T-cell (primary cell): Measurements from ENCODE around the gene ZBTB45. TPM values are rescaled to one million over a fixed set of nuclear protein-coding genes. Genes with fewer than 3 reads are reported as not detected.

Experiments
- ATAC-seq, 4 experiments: fragments of 200-7000 bp in 3 of 4; fragments of 150-1000 bp in 1 of 4; cut with Tn5 transposase; replicated peaks in 1 of 4; 1 replicate in 3 of 4; 2 replicates in 1 of 4; pipeline ENCODE4 v1.10.0; 2021; ENCODE audit warnings: moderate library complexity in 3 of 4, mild to moderate bottlenecking in 2 of 4, moderate number of reproducible peaks in 1 of 4
- CTCF ChIA-PET, 2 donors: fragments of 300-600 bp; sonication (Branson Sonifier 250); formaldehyde crosslinking; loops; one replicate each; lab custom pipeline; 2022; ENCODE audit warnings: antibody characterized with exemption in 2 of 2; lab: Charles Lee
- POLR2A ChIA-PET, 2 donors: fragments of 300-600 bp; sonication (Branson Sonifier 250); formaldehyde crosslinking; loops; one replicate each; lab custom pipeline; 2022; ENCODE audit warnings: antibody characterized with exemption in 2 of 2; lab: Charles Lee
- DNase-seq, 35 experiments: peaks; one replicate each; pipeline versions ENCODE4 v3.0.0 to v3.0.0-alpha.2; 2013 to 2023
- H3K27ac ChIP-seq: one replicate; pipeline ENCODE4 v1.5.1; 2013; ENCODE audit warnings: low read length
- H3K27me3 ChIP-seq, 2 experiments: replicated peaks in 1 of 2; 1 replicate in 1 of 2; 2 replicates in 1 of 2; pipeline versions ENCODE4 v1.6.1 to v1.7.0; 2013; ENCODE audit warnings: low read length in 1 of 2, mixed read lengths in 1 of 2; ENCODE audit not compliant: control insufficient read depth in 2 of 2, insufficient read depth in 2 of 2; ENCODE audit errors: extremely low read depth in 1 of 2
- H3K36me3 ChIP-seq, 2 donors: 1 replicate in 1 of 2; 2 replicates in 1 of 2; pipeline versions ENCODE4 v1.6.1 to v1.7.0; 2013; ENCODE audit warnings: low read length in 1 of 2; ENCODE audit not compliant: control insufficient read depth in 2 of 2, insufficient read depth in 1 of 2; ENCODE audit errors: extremely low read depth in 1 of 2
- H3K4me1 ChIP-seq, 2 experiments: 1 replicate in 1 of 2; 2 replicates in 1 of 2; pipeline versions ENCODE4 v1.6.1 to v1.7.0; 2013; ENCODE audit warnings: low read length in 2 of 2, mixed read lengths in 1 of 2; ENCODE audit not compliant: insufficient read depth in 2 of 2, control insufficient read depth in 1 of 2; ENCODE audit errors: extremely low read depth in 1 of 2
- H3K4me3 ChIP-seq, 2 donors: 1 replicate in 1 of 2; 2 replicates in 1 of 2; pipeline versions ENCODE4 v1.5.1 to v1.7.0; 2013; ENCODE audit warnings: mild to moderate bottlenecking in 2 of 2, low read length in 1 of 2, moderate library complexity in 1 of 2; ENCODE audit not compliant: control insufficient read depth in 1 of 2; ENCODE audit errors: extremely low read depth in 1 of 2
- H3K9me3 ChIP-seq: 2 replicates; pipeline ENCODE4 v1.7.0; 2013
- H3K27ac Mint-ChIP-seq, 2 donors: one replicate each; pipeline ENCODE4 v1.8.0; 2020 to 2021; ENCODE audit warnings: mild to moderate bottlenecking in 2 of 2, mixed read lengths in 2 of 2
- H3K27me3 Mint-ChIP-seq, 2 donors: one replicate each; pipeline ENCODE4 v1.8.0; 2021 to 2022; ENCODE audit warnings: mixed read lengths in 2 of 2
- H3K36me3 Mint-ChIP-seq: one replicate; pipeline ENCODE4 v1.8.0; 2021; ENCODE audit warnings: mixed read lengths
- H3K4me1 Mint-ChIP-seq, 3 donors: one replicate each; pipeline ENCODE4 v1.8.0; 2020 to 2022; ENCODE audit warnings: mixed read lengths in 3 of 3, mild to moderate bottlenecking in 1 of 3
- H3K4me3 Mint-ChIP-seq, 3 donors: one replicate each; pipeline ENCODE4 v1.8.0; 2020 to 2022; ENCODE audit warnings: mild to moderate bottlenecking in 3 of 3, mixed read lengths in 3 of 3, moderate library complexity in 3 of 3
- H3K9me3 Mint-ChIP-seq, 3 donors: one replicate each; pipeline ENCODE4 v1.8.0; 2020 to 2022; ENCODE audit warnings: mixed read lengths in 3 of 3
- WGBS: methylation state at CpG from one replicate; pipeline ENCODE4 v1.1.5; 2013; ENCODE audit warnings: missing lambda C conversion rate; ENCODE audit not compliant: insufficient coverage; 5-methylcytosine and 5-hydroxymethylcytosine counted together
- total RNA-seq, 35 experiments: library from RNA in 6 of 35; stranded (reverse) in 6 of 35; fragments of 120-200 nt in 1 of 35; gene quantifications; one replicate each; pipeline versions ENCODE4 v1.2.1 to v1.2.4 and lab custom pipeline; 2013 to 2026

The ZBTB45 gene
- total RNA-seq, 5 donors from 2014 or later (not counting 1 experiment from before 2014, with no cell fraction given) = 8.3 to 27.8 (median 24.5) TPM

GRCh38 chr19:58558623-58559274 is 39.1 kb upstream of the ZBTB45 start:
- Mint-ChIP-seq H3K36me3 (peaks cover 14% of the 10 kb centered on the region), H3K4me3 (peak overlapping the region; percentile 97 to 98 (median 97)), H3K4me1 (peaks cover 73 to 83% (median 78%) of the 10 kb centered on the region in 3 donors), H3K27me3 (no peaks in the 10 kb centered on the region), H3K27ac (peak overlapping the region; percentile 98), H3K9me3 (no peaks in the 10 kb centered on the region)
- Histone ChIP-seq H3K4me3 (peak overlapping the region; percentile 74 to 94), H3K4me1 (peaks cover 40 to 83% of the 10 kb centered on the region in 2 experiments), H3K27ac (peak overlapping the region; percentile 91), H3K9me3 (no peaks in the 10 kb centered on the region), H3K36me3 (peaks cover 0 to 16% of the 10 kb centered on the region in 2 donors), H3K27me3 (peaks cover 0 to 4% of the 10 kb centered on the region in 2 experiments)
- ChIA-PET POLR2A (interaction anchor here in 1 of 2 donors (1.0 kb wide), 1 partner anchor 15 kb away, joined by 3 read pairs; the partner anchor contains the start of gene TRIM28), CTCF (interaction anchor here in 1 of 2 donors (0.7 kb wide), 1 partner anchor 1033 kb away, joined by 4 read pairs; no protein-coding TSS in a partner anchor)
- under 1% methylated on average over 70 of the region's 76 CpGs for whole genome bisulfite sequencing
- DNase-seq (peak; percentile 99 to 100 (median 100)), ATAC-seq (peak; percentile 72 to 75 (median 73))

- peaks cover 0 to 16% of the 10 kb centered on the region in 2 donors for H3K36me3 ChIP-seq
- H3K9me3 ChIP-seq = no peaks in the 10 kb centered on the region
- Mint-ChIP-seq H3K27ac (peak within 1 kb of the TSS; percentile 98), H3K9me3 (no peaks in the 10 kb centered on the region), H3K27me3 (no peaks in the 10 kb centered on the region), H3K4me1 (peaks cover 71 to 80% (median 75%) of the 10 kb centered on the region in 3 donors), H3K36me3 (peaks cover 17% of the 10 kb centered on the region), H3K4me3 (peak within 1 kb of the TSS; percentile 97 to 98 (median 97))
- peaks cover 36 to 82% of the 10 kb centered on the region in 2 experiments for H3K4me1 ChIP-seq
- CTCF ChIA-PET = interaction anchor here in 1 of 2 donors (0.7 kb wide), 1 partner anchor 1033 kb away, joined by 4 read pairs; no protein-coding TSS in a partner anchor
- under 1% methylated on average over 58 of the region's 62 CpGs for WGBS
- peak; percentile 4 to 26 (median 8) for ATAC-seq
- POLR2A ChIA-PET = interaction anchor here in 1 of 2 donors (1.0 kb wide), 1 partner anchor 14 kb away, joined by 3 read pairs; the partner anchor contains the start of gene TRIM28
- peak in 33 of 35 experiments; percentile 43 to 78 (median 65) for DNase-seq
- H3K27ac ChIP-seq = peak within 1 kb of the TSS; percentile 91
- peaks cover 0 to 4% of the 10 kb centered on the region in 2 experiments for H3K27me3 ChIP-seq
- H3K4me3 ChIP-seq = peak within 1 kb of the TSS; percentile 82 to 94
These were observed 38.5 kb upstream of the ZBTB45 start, which contains the start of gene UBE2M for GRCh38 chr19:58558066-58558622. Gene UBE2M, minus strand, starts transcription at chr19:58558611. Its CDS starts 230 bp downstream, at chr19:58558381.

- Mint-ChIP-seq H3K4me1 (peaks cover 71 to 83% (median 78%) of the 10 kb centered on the region in 3 donors), H3K36me3 (peaks cover 22% of the 10 kb centered on the region), H3K27ac (peak overlapping the region; percentile 91 to 93), H3K27me3 (no peaks in the 10 kb centered on the region), H3K9me3 (no peaks in the 10 kb centered on the region), H3K4me3 (peak overlapping the region; percentile 87 to 97 (median 90))
- 31% methylated on average over 11 of the region's 12 CpGs for WGBS
- H3K36me3 ChIP-seq = peaks cover 0 to 23% of the 10 kb centered on the region in 2 donors
- DNase-seq (peak in 1 of 35 experiments; percentile 28), ATAC-seq (no peak)
- peak overlapping the region; percentile 85 for H3K27ac ChIP-seq
- ChIA-PET POLR2A (no interaction called here), CTCF (no interaction called here)
- peak overlapping the region; percentile 82 to 90 for H3K4me3 ChIP-seq
- peaks cover 32 to 77% of the 10 kb centered on the region in 2 experiments for H3K4me1 ChIP-seq
- H3K27me3 ChIP-seq = peaks cover 0 to 4% of the 10 kb centered on the region in 2 experiments
- no peaks in the 10 kb centered on the region for H3K9me3 ChIP-seq
These were observed 37.8 kb upstream of the ZBTB45 start for GRCh38 chr19:58557221-58558065.

- 67% methylated on average over 2 of the region's 10 CpGs for WGBS
- Mint-ChIP-seq H3K36me3 (peaks cover 29% of the 10 kb centered on the region), H3K9me3 (no peaks in the 10 kb centered on the region), H3K27ac (peak overlapping the region; percentile 75 to 93), H3K27me3 (no peaks in the 10 kb centered on the region), H3K4me1 (peaks cover 72 to 77% (median 74%) of the 10 kb centered on the region in 3 donors), H3K4me3 (peak overlapping the region; percentile 87 to 97 (median 90))
- no peak for DNase-seq
- H3K4me3 ChIP-seq = peak overlapping the region in 1 of 2 donors; percentile 90
- ChIA-PET POLR2A (no interaction called here), CTCF (no interaction called here)
- no peak for ATAC-seq
- no peaks in the 10 kb centered on the region for H3K9me3 ChIP-seq
- peaks cover 0 to 3% of the 10 kb centered on the region in 2 experiments for H3K27me3 ChIP-seq
- peaks cover 26 to 71% of the 10 kb centered on the region in 2 experiments for H3K4me1 ChIP-seq
- peaks cover 0 to 30% of the 10 kb centered on the region in 2 donors for H3K36me3 ChIP-seq
- H3K27ac ChIP-seq = peak overlapping the region; percentile 85
These were observed 37.1 kb upstream of the ZBTB45 start for GRCh38 chr19:58556622-58557220.

GRCh38 chr19:58555920-58556621 is 36.5 kb upstream of the ZBTB45 start:
- ATAC-seq (no peak), DNase-seq (no peak)
- H3K9me3 ChIP-seq = no peaks in the 10 kb centered on the region
- Mint-ChIP-seq H3K9me3 (no peaks in the 10 kb centered on the region), H3K4me1 (peaks cover 67 to 71% (median 70%) of the 10 kb centered on the region in 3 donors), H3K4me3 (peak overlapping the region; percentile 89 to 97 (median 90)), H3K27me3 (no peaks in the 10 kb centered on the region), H3K27ac (peak overlapping the region; percentile 30 to 75), H3K36me3 (peaks cover 32% of the 10 kb centered on the region)
- H3K36me3 ChIP-seq = peaks cover 0 to 37% of the 10 kb centered on the region in 2 donors
- peaks cover 24 to 65% of the 10 kb centered on the region in 2 experiments for H3K4me1 ChIP-seq
- ChIA-PET POLR2A (no interaction called here), CTCF (no interaction called here)
- H3K27ac ChIP-seq = peak overlapping the region; percentile 96
- H3K4me3 ChIP-seq = no peak overlapping the region
- H3K27me3 ChIP-seq = no peaks in the 10 kb centered on the region
- 75% methylated on average over 1 of the region's 16 CpGs for WGBS
